Neuronal stem cell (in vitro differentiated cells): ENCODE measurements around the gene GPR15LG.
A peak's percentile ranks its signal among the peaks of the same experiment; 100 is the strongest.

Source experiments
- DNase-seq: peaks from one replicate; pipeline ENCODE4 v3.0.0-alpha.2; 2013; ENCODE audit warnings: low spot score
- H2AFZ ChIP-seq: one replicate; pipeline ENCODE4 v1.6.1; 2013; ENCODE audit warnings: mild to moderate bottlenecking, low read length, inconsistent platforms
- H2AK5ac ChIP-seq: 2 replicates; pipeline ENCODE4 v1.6.1; 2013; ENCODE audit warnings: low read depth, mild to moderate bottlenecking, inconsistent platforms, low read length, moderate library complexity, mixed read lengths
- H2BK120ac ChIP-seq: 2 replicates; pipeline ENCODE4 v1.6.1; 2013; ENCODE audit warnings: low read depth, mild to moderate bottlenecking, inconsistent platforms, low read length, moderate library complexity, mixed read lengths
- H2BK12ac ChIP-seq: one replicate; pipeline ENCODE4 v1.6.1; 2013; ENCODE audit warnings: low read length, inconsistent platforms
- H2BK15ac ChIP-seq: 2 replicates; pipeline ENCODE4 v1.6.1; 2013; ENCODE audit warnings: mild to moderate bottlenecking, low read length, inconsistent platforms, mixed read lengths
- H2BK5ac ChIP-seq: one replicate; pipeline ENCODE4 v1.6.1; 2013; ENCODE audit warnings: inconsistent platforms, mild to moderate bottlenecking, low read length, moderate library complexity
- H3K14ac ChIP-seq: one replicate; pipeline ENCODE4 v1.6.1; 2013; ENCODE audit warnings: low read length, inconsistent platforms
- H3K18ac ChIP-seq: 2 replicates; pipeline ENCODE4 v1.6.1; 2013; ENCODE audit warnings: low read length, inconsistent platforms
- H3K23ac ChIP-seq: 2 replicates; pipeline ENCODE4 v1.6.1; 2013; ENCODE audit warnings: low read depth, mild to moderate bottlenecking, mixed read lengths, low read length, inconsistent platforms; ENCODE audit not compliant: poor library complexity
- H3K27ac ChIP-seq: replicated peaks from 3 replicates; pipeline ENCODE4 v1.5.1; 2013; ENCODE audit warnings: low read length, inconsistent platforms
- H3K27me3 ChIP-seq, 3 experiments: 2 replicates each; pipeline ENCODE4 v1.6.1; 2013; ENCODE audit warnings: low read length in 3 of 3, mild to moderate bottlenecking in 2 of 3, inconsistent platforms in 1 of 3, low read depth in 1 of 3, mixed read lengths in 1 of 3, moderate library complexity in 1 of 3; ENCODE audit not compliant: control insufficient read depth in 3 of 3, insufficient read depth in 3 of 3
- H3K36me3 ChIP-seq, 2 donors: replicated peaks in 1 of 2; 2 replicates each; pipeline ENCODE4 v1.6.1; 2013; ENCODE audit warnings: low read length in 2 of 2; ENCODE audit not compliant: control insufficient read depth in 2 of 2, insufficient read depth in 2 of 2
- H3K4ac ChIP-seq: 2 replicates; pipeline ENCODE4 v1.6.1; 2013; ENCODE audit warnings: inconsistent platforms, mild to moderate bottlenecking, low read length, moderate library complexity
- H3K4me1 ChIP-seq, 2 donors: 1 replicate in 1 of 2; 2 replicates in 1 of 2; pipeline ENCODE4 v1.6.1; 2013; ENCODE audit warnings: low read length in 2 of 2, low read depth in 1 of 2; ENCODE audit not compliant: control insufficient read depth in 2 of 2, insufficient read depth in 1 of 2
- H3K4me2 ChIP-seq: one replicate; pipeline ENCODE4 v1.6.1; 2013; ENCODE audit warnings: mild to moderate bottlenecking, low read length, inconsistent platforms; ENCODE audit not compliant: insufficient read depth, poor library complexity, severe bottlenecking
- H3K4me3 ChIP-seq, 2 donors: 2 replicates each; pipeline ENCODE4 v1.5.1; 2013; ENCODE audit warnings: low read length in 2 of 2, mild to moderate bottlenecking in 2 of 2, inconsistent platforms in 1 of 2, moderate library complexity in 1 of 2
- H3K79me1 ChIP-seq: one replicate; pipeline ENCODE4 v1.6.1; 2013; ENCODE audit warnings: low read depth, mild to moderate bottlenecking, inconsistent platforms, low read length, moderate library complexity
- H3K9ac ChIP-seq: one replicate; pipeline ENCODE4 v1.6.1; 2013; ENCODE audit warnings: mild to moderate bottlenecking, low read depth, low read length, inconsistent platforms; ENCODE audit not compliant: poor library complexity
- H3K9me3 ChIP-seq, 2 donors: replicated peaks in 1 of 2; 2 replicates each; pipeline versions ENCODE3 to v1.6.1; 2013; ENCODE audit warnings: low read length in 2 of 2, mild to moderate bottlenecking in 2 of 2, inconsistent platforms in 1 of 2, low read depth in 1 of 2, mixed read lengths in 1 of 2, moderate library complexity in 1 of 2; ENCODE audit not compliant: control insufficient read depth in 2 of 2, insufficient read depth in 1 of 2
- H4K8ac ChIP-seq: one replicate; pipeline ENCODE4 v1.6.1; 2013; ENCODE audit warnings: low read depth, mild to moderate bottlenecking, inconsistent platforms, low read length, moderate library complexity
- H4K91ac ChIP-seq: one replicate; pipeline ENCODE4 v1.6.1; 2013; ENCODE audit warnings: low read length, low read depth, mild to moderate bottlenecking, inconsistent platforms; ENCODE audit not compliant: poor library complexity
- WGBS, 2 donors: extraction: QIAGEN DNeasy Blood & Tissue Kit; methylation state at CpG; one replicate each; pipeline ENCODE4 v1.1.7; 2013; ENCODE audit warnings: missing lambda C conversion rate in 2 of 2, mixed read lengths in 1 of 2; ENCODE audit not compliant: insufficient read length in 2 of 2, insufficient replicate concordance in 1 of 2; ENCODE audit errors: extremely low coverage in 2 of 2; 5-methylcytosine and 5-hydroxymethylcytosine counted together

The GPR15LG gene

DNA sequence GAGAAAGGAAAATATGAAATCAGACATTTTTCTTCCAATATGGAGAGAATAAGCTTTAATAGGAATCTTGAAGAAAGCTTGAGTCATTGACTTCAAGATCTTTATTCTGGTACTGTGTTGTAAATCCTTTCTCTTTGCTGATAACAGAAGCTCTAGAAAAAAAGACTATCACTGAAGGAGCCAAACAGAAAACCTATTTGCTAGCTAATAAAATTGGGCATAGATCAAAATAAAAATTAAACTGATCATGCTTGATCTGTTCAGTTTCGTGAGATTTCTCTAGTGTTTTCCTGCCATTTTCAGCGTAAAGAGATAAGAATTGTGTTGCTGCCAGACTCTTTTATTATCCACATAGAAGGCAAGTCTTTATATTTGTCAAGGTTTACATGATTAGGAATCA, 35.8 kb upstream of the GPR15LG start:
- H3K79me1 ChIP-seq: peaks cover 8% of the 10 kb centered on the region
- no peak overlapping the region for H2BK120ac ChIP-seq
- no peak overlapping the region for H2AK5ac ChIP-seq
- peaks cover 1 to 15% of the 10 kb centered on the region in 2 donors for H3K36me3 ChIP-seq
- no peak overlapping the region for H3K4me3 ChIP-seq
- H3K4me2 ChIP-seq: no peak overlapping the region
- no peaks in the 10 kb centered on the region for H3K9me3 ChIP-seq
- no CpG with 5 or more reads among the region's 2 CpGs for WGBS, 2 donors
- H2BK15ac ChIP-seq: no peak overlapping the region
- DNase-seq: no peak
- H3K4me1 ChIP-seq: peaks cover 2 to 4% of the 10 kb centered on the region in 2 donors
- no peak overlapping the region for H3K23ac ChIP-seq
- H3K4ac ChIP-seq: no peak overlapping the region
- no peak overlapping the region for H3K18ac ChIP-seq
- no peak overlapping the region for H4K91ac ChIP-seq
- no peak overlapping the region for H2BK5ac ChIP-seq
- no peak overlapping the region for H3K9ac ChIP-seq
- no peak overlapping the region for H4K8ac ChIP-seq
- H3K27me3 ChIP-seq: peaks cover 0 to 6% (median 0%) of the 10 kb centered on the region in 3 experiments
- H3K27ac ChIP-seq: no peak overlapping the region
- H3K14ac ChIP-seq: no peak overlapping the region
- H2AFZ ChIP-seq: peak overlapping the region; percentile 42
- no peak overlapping the region for H2BK12ac ChIP-seq

DNA sequence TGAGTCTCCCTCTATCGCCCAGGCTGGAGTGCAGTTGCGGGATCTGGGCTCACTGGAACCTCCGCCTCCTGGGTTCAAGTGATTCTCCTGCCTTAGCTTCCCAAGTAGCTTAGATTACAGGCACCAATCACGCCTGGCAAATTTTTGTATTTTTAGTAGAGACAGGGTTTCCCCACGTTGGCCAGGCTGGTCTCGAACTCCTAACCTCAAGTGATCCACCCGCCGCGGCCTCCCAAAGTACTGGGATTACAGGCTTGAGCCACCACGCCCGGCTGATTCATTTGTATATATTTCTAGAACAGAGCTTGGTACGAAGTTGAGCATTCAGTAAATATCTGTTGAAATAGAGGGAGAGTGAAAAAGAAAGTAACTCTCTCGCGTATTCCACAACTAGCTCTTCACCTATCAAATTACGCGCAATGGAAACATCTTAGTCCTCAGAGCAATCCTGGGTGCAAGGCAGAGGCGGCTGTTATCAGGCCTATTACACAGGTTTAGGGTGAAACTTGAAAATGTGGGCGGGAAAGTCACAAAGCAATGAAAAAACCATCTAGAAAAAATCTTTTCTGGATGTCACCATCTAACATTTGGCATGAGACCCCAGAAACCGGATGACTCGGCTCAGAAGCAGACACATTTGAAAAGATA, 35.0 kb upstream of the GPR15LG start:
- DNase-seq: no peak
- no peak overlapping the region for H2BK5ac ChIP-seq
- H2BK120ac ChIP-seq: no peak overlapping the region
- no CpG with 5 or more reads among the region's 20 CpGs for WGBS, 2 donors
- H2AK5ac ChIP-seq: no peak overlapping the region
- peaks cover 0 to 6% (median 0%) of the 10 kb centered on the region in 3 experiments for H3K27me3 ChIP-seq
- H4K91ac ChIP-seq: no peak overlapping the region
- no peaks in the 10 kb centered on the region for H3K9me3 ChIP-seq
- no peak overlapping the region for H3K23ac ChIP-seq
- no peak overlapping the region for H3K4me2 ChIP-seq
- peak overlapping the region in 1 of 2 donors; percentile 98 for H3K4me3 ChIP-seq
- H2AFZ ChIP-seq: peak overlapping the region; percentile 92
- H3K27ac ChIP-seq: no peak overlapping the region
- H4K8ac ChIP-seq: no peak overlapping the region
- no peak overlapping the region for H3K14ac ChIP-seq
- peaks cover 1 to 23% of the 10 kb centered on the region in 2 donors for H3K36me3 ChIP-seq
- peaks cover 8% of the 10 kb centered on the region for H3K79me1 ChIP-seq
- no peak overlapping the region for H3K18ac ChIP-seq
- H2BK15ac ChIP-seq: no peak overlapping the region
- no peak overlapping the region for H2BK12ac ChIP-seq
- no peak overlapping the region for H3K4ac ChIP-seq
- peaks cover 2 to 4% of the 10 kb centered on the region in 2 donors for H3K4me1 ChIP-seq
- no peak overlapping the region for H3K9ac ChIP-seq

DNA sequence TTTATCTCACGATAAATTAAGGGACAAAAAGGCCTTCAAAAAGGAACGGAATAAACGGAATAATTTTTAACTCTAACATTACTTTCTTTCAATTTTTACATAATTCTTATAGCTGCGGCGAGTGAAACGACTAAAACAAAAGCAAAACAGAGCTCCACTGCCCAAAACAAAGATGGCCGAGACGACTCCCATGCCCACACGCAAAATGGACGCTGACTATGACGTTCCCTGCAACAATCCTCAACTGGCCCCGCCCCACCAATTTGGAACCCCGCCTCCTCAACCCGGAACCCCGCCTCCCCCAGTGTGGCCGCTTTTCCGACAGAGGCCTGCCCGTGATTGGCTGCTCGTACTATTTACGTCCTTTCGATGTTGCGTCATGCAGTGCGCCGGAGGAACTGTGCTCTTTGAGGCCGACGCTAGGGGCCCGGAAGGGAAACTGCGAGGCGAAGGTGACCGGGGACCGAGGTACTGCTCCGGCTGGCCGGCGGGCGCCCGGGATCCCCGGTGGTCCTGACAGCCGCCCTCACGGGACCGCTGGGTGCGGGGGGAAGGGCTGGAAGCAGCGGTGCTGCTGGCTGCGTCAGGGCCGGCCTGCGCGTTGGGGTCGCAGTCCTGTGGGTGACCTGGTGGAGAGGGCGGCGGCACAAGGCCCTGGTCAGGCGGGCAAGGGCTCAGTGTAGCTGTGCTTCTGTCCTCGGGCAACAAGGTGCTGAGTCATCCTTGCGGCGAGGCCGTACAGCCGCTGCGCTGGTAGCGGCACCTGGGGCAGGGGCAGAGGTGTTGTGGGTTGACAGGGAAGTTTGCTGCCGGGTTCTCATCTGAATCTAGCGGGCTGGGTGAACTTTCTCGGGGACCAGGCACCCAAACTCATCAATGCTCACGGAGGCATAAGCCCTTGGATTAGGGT, 34.2 kb upstream of the GPR15LG start, which contains the start of gene GHITM:
TSS of gene GHITM (plus strand) at position 384 of the 910 bp plus-strand sequence. CDS start 1,992 bp downstream, outside the sequence.
- peaks cover 0 to 2% (median 0%) of the 10 kb centered on the region in 3 experiments for H3K27me3 ChIP-seq
- no CpG with 5 or more reads among the region's 61 CpGs for WGBS, 2 donors

DNA sequence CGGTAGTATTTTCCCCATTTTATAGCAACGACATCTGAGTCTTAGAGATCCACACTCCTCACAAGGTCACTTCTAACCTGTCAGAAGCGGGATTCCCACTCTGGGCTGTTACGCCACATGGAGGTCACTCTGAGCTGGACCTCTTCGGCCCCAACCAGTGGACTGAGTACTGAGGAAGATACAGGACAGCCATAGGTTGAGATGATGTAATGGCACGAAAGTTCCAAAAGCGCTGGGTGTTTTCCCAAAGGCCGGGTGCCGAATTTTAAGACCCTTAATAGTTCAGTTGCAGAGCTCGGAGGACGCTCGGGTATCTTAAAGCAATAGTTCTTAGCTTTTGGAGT, 33.6 kb upstream of the GPR15LG start:
- H3K9me3 ChIP-seq: no peaks in the 10 kb centered on the region
- peak overlapping the region; percentile 92 to 98 for H3K4me3 ChIP-seq
- H4K91ac ChIP-seq: no peak overlapping the region
- no peak overlapping the region for H2BK12ac ChIP-seq
- WGBS, 2 donors: no CpG with 5 or more reads among the region's 12 CpGs
- DNase-seq: no peak
- H3K9ac ChIP-seq: peak overlapping the region; percentile 94
- H3K79me1 ChIP-seq: peaks cover 8% of the 10 kb centered on the region
- H3K4me1 ChIP-seq: peaks cover 2 to 4% of the 10 kb centered on the region in 2 donors
- no peak overlapping the region for H2BK120ac ChIP-seq
- peak overlapping the region; percentile 90 for H2AFZ ChIP-seq
- H3K18ac ChIP-seq: no peak overlapping the region
- H2BK15ac ChIP-seq: no peak overlapping the region
- H3K36me3 ChIP-seq: peaks cover 6 to 37% of the 10 kb centered on the region in 2 donors
- H2AK5ac ChIP-seq: no peak overlapping the region
- H4K8ac ChIP-seq: no peak overlapping the region
- no peak overlapping the region for H3K4ac ChIP-seq
- H3K27me3 ChIP-seq: no peaks in the 10 kb centered on the region
- no peak overlapping the region for H3K27ac ChIP-seq
- no peak overlapping the region for H3K23ac ChIP-seq
- no peak overlapping the region for H2BK5ac ChIP-seq
- peak overlapping the region; percentile 71 for H3K4me2 ChIP-seq
- no peak overlapping the region for H3K14ac ChIP-seq

More for the DNA sequence above, 34.2 kb upstream of the GPR15LG start, which contains the start of gene GHITM:
- Histone ChIP-seq H3K4ac (no peak within 1 kb of the TSS), H2BK5ac (peak within 1 kb of the TSS; percentile 91), H3K36me3 (peaks cover 4 to 31% of the 10 kb centered on the region in 2 donors), H3K9me3 (no peaks in the 10 kb centered on the region), H2BK15ac (no peak within 1 kb of the TSS), H3K4me1 (peaks cover 2 to 4% of the 10 kb centered on the region in 2 donors), H3K14ac (peak within 1 kb of the TSS; percentile 12), H3K9ac (peak within 1 kb of the TSS; percentile 94), H3K27ac (no peak within 1 kb of the TSS), H2BK120ac (no peak within 1 kb of the TSS), H4K91ac (peak within 1 kb of the TSS; percentile 38), H2AK5ac (peak within 1 kb of the TSS; percentile 90), H2BK12ac (no peak within 1 kb of the TSS), H3K79me1 (peaks cover 8% of the 10 kb centered on the region), H3K23ac (peak within 1 kb of the TSS; percentile 78), H2AFZ (peak within 1 kb of the TSS; percentile 92), H4K8ac (no peak within 1 kb of the TSS), H3K4me2 (peak within 1 kb of the TSS; percentile 71), H3K18ac (peak within 1 kb of the TSS; percentile 93), H3K4me3 (peak within 1 kb of the TSS; percentile 92 to 98)
- DNase-seq: peak; percentile 97
